ENCODE results near the gene CIART.

DNA sequence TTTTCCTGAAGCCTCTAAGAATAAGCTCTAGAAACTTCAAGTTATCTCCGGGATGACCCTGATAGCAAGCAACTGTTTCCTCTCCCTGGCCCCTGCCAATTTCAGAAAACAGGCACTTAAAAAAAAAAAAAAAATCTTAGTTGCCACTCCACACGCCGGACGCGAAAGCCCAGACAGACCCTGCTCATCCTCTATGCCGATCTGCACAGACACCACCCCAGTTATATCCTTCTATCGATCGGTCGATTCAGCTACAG, 48.1 kb upstream of the CIART start:
- no peak for TF ChIP-seq CTCF (IDR thresholded peaks at IDR 0.05; ENCODE audit: poor library complexity)
- no peak for TF ChIP-seq EZH2 (IDR thresholded peaks at IDR 0.05; ENCODE audit: borderline replicate concordance)

All from hepatocyte (in vitro differentiated cells).